Peyer's patch (tissue), 4 donors: ENCODE measurements around the gene KCNH6. TPM values are rescaled to one million over a fixed set of nuclear protein-coding genes. Genes with fewer than 3 reads are reported as not detected.

Source experiments
- DNase-seq, 3 donors: peaks; one replicate each; pipeline ENCODE4 v3.0.0-alpha.2; 2017 to 2019
- H3K27ac ChIP-seq, 4 donors: fragments of 200-600 bp; sonication (generic); one replicate each; pipeline ENCODE4 v1.5.1; 2016 to 2019
- H3K27me3 ChIP-seq, 2 donors: fragments of 200-600 bp; sonication (generic); one replicate each; pipeline ENCODE4 v1.5.1; 2019
- H3K36me3 ChIP-seq, 3 donors: fragments of 200-600 bp; sonication (generic); one replicate each; pipeline ENCODE4 v1.5.1; 2016 to 2019
- H3K4me1 ChIP-seq, 4 donors: fragments of 200-600 bp; sonication (generic); one replicate each; pipeline ENCODE4 v1.5.1; 2016 to 2019
- H3K4me3 ChIP-seq, 4 donors: fragments of 200-600 bp; sonication (generic); 1 replicate in 3 of 4; 2 replicates in 1 of 4; pipeline ENCODE4 v1.5.1; 2016 to 2019; ENCODE audit warnings: mild to moderate bottlenecking in 1 of 4
- H3K9me3 ChIP-seq, 4 donors: fragments of 200-600 bp; sonication (generic); one replicate each; pipeline ENCODE4 v1.5.1; 2016 to 2019; ENCODE audit warnings: mild to moderate bottlenecking in 1 of 4
- POLR2A ChIP-seq, 2 donors: fragments of 450-650 bp; IDR thresholded peaks; one replicate each; pipeline ENCODE4 v1.5.1; 2017; ENCODE audit warnings: antibody characterized with exemption in 2 of 2, mild to moderate bottlenecking in 2 of 2, moderate library complexity in 2 of 2
- total RNA-seq, 4 donors: library from RNA; depleted of rRNA; stranded (reverse); fragments of >200 nt; gene quantifications; one replicate each; pipeline ENCODE4 v1.1.0, GENCODE V29; 2016
- TF ChIP-seq, protein P1 (sequence below), 6 experiments: fragments of 450-650 bp in 4 of 6; fragments of 200-600 bp in 2 of 6; sonication (generic) in 1 of 6; IDR thresholded peaks; one replicate each; pipeline ENCODE4 v1.5.1; 2017 to 2019; ENCODE audit warnings: antibody characterized with exemption in 6 of 6, mild to moderate bottlenecking in 3 of 6, moderate library complexity in 1 of 6

The KCNH6 gene
- total RNA-seq, 4 donors from 2014 or later = 3.3 to 78.6 (median 26.7) TPM

DNA sequence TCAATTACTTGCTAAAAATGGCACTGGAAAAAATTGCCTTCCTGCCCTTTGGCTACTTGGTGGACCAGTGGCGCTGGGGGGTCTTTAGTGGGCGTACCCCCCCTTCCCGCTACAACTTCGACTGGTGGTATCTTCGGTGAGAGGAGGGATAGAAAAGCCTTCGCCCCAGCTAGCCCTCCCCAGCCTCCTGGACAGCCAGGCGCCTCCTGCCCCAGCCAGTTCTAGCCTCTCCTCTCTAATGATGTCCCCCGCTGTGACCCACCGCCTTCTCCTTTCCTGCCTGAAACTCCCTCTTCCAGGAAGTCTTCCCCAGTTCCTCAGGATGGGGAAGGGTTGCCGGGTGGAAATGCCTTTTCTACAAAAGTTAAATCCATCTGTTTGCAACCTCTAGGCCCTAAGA is 40.1 kb upstream of the KCNH6 start:
- H3K27me3 ChIP-seq = no peaks in the 10 kb centered on the region
- no peak overlapping the region for H3K27ac ChIP-seq
- TF ChIP-seq, protein P1, sequence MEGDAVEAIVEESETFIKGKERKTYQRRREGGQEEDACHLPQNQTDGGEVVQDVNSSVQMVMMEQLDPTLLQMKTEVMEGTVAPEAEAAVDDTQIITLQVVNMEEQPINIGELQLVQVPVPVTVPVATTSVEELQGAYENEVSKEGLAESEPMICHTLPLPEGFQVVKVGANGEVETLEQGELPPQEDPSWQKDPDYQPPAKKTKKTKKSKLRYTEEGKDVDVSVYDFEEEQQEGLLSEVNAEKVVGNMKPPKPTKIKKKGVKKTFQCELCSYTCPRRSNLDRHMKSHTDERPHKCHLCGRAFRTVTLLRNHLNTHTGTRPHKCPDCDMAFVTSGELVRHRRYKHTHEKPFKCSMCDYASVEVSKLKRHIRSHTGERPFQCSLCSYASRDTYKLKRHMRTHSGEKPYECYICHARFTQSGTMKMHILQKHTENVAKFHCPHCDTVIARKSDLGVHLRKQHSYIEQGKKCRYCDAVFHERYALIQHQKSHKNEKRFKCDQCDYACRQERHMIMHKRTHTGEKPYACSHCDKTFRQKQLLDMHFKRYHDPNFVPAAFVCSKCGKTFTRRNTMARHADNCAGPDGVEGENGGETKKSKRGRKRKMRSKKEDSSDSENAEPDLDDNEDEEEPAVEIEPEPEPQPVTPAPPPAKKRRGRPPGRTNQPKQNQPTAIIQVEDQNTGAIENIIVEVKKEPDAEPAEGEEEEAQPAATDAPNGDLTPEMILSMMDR (IDR thresholded peaks at IDR 0.05) = no peak
- TF ChIP-seq POLR2A (IDR thresholded peaks at IDR 0.05) = no peak
- DNase-seq = no peak
- peaks cover 0 to 69% (median 0%) of the 10 kb centered on the region in 3 donors for H3K36me3 ChIP-seq
- peaks cover 0 to 9% (median 1%) of the 10 kb centered on the region in 4 donors for H3K4me1 ChIP-seq
- H3K4me3 ChIP-seq = no peak overlapping the region
- H3K9me3 ChIP-seq = no peaks in the 10 kb centered on the region

DNA sequence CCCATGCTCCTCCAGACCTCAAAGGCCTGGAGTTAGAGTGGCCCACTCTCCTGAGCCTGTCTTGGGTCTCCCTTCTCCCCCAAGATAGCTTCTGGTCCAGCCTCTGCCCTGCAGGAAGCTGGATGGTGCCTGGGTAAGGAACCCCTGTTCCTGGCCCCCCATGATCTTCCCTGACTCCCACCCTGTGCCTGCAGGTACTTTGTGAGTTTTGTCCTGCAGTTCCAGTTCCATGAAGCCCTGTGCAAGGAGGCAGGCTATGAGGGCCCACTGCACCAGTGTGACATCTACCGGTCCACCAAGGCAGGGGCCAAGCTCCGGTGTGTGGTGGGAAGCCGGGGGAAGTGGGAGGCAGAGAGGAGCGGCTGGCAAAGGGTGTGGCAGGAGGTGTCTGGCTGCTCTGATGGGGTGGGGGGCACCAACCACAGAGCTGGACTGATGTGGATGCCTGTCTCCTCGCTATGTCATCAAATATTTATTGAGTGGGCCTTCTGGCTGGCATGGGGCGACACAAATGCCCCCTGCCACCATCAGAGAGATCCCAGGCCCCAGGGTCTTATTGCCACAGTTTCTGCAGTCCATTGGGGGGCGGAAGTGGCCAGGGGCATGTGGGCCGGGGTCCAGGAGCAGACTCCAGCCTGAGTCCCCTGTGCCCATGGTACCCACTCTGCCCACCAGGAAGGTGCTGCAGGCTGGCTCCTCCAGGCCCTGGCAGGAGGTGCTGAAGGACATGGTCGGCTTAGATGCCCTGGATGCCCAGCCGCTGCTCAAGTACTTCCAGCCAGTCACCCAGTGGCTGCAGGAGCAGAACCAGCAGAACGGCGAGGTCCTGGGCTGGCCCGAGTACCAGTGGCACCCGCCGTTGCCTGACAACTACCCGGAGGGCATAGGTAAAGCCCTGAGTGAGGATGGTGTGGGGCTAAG is 39.2 kb upstream of the KCNH6 start:
- Histone ChIP-seq H3K4me3 (no peak overlapping the region), H3K27me3 (no peaks in the 10 kb centered on the region), H3K36me3 (peaks cover 0 to 74% (median 0%) of the 10 kb centered on the region in 3 donors), H3K27ac (no peak overlapping the region), H3K4me1 (peaks cover 0 to 9% (median 1%) of the 10 kb centered on the region in 4 donors), H3K9me3 (no peaks in the 10 kb centered on the region)
- DNase-seq = no peak
- TF ChIP-seq POLR2A (IDR thresholded peaks at IDR 0.05) = no peak
- TF ChIP-seq, protein P1 (IDR thresholded peaks at IDR 0.05) = no peak

DNA sequence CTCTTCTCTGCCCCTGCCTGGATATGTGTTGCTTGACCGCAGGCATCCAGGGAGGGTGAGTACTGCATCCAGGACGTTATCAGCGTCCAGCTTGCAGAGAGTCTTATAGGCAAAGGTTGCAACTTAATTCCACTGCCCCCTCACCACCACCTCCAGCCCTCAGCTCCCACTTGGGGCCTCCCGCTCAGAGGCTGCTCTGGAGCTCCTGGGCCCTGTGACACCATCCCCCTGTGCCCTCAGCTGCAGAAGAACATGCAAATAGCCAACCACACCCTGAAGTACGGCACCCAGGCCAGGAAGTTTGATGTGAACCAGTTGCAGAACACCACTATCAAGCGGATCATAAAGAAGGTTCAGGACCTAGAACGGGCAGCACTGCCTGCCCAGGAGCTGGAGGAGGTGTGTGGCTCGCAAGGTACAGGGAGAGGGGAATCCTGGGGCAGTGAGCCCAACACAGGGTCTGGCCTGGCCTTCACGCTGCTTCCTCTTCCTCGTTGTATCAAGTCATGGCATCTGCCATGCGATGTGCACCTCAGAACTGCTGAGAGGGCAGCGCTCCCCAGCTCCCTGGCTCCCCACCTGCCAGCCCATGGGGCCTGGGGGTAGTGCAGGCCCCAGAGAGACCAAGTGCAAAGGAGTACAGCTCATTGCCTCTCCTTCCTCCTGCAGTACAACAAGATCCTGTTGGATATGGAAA is 36.7 kb upstream of the KCNH6 start:
- Histone ChIP-seq H3K9me3 (no peaks in the 10 kb centered on the region), H3K27me3 (no peaks in the 10 kb centered on the region), H3K4me1 (no peaks in the 10 kb centered on the region), H3K4me3 (no peak overlapping the region), H3K36me3 (peaks cover 0 to 69% (median 0%) of the 10 kb centered on the region in 3 donors), H3K27ac (no peak overlapping the region)
- TF ChIP-seq, protein P1 (IDR thresholded peaks at IDR 0.05) = no peak
- TF ChIP-seq POLR2A (IDR thresholded peaks at IDR 0.05) = no peak
- DNase-seq = no peak

DNA sequence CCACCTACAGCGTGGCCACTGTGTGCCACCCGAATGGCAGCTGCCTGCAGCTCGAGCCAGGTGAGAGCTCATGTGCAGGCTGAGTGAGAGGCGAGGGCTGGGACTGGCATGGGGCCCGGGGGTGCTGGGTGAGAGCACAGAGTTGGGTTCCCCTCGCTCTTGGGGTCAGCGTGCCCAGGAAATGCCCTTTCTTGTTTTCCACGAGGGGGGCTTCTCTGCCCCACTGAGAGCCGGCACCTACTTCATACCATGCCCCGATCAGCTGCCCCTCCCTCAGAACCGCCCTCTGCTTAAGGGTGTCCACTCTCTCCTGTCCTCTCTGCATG is 36.2 kb upstream of the KCNH6 start:
- Histone ChIP-seq H3K9me3 (no peaks in the 10 kb centered on the region), H3K4me1 (no peaks in the 10 kb centered on the region), H3K27ac (no peak overlapping the region), H3K27me3 (no peaks in the 10 kb centered on the region), H3K36me3 (peaks cover 0 to 70% (median 0%) of the 10 kb centered on the region in 3 donors), H3K4me3 (no peak overlapping the region)
- TF ChIP-seq, protein P1 (IDR thresholded peaks at IDR 0.05) = no peak
- TF ChIP-seq POLR2A (IDR thresholded peaks at IDR 0.05) = no peak
- no peak for DNase-seq

DNA sequence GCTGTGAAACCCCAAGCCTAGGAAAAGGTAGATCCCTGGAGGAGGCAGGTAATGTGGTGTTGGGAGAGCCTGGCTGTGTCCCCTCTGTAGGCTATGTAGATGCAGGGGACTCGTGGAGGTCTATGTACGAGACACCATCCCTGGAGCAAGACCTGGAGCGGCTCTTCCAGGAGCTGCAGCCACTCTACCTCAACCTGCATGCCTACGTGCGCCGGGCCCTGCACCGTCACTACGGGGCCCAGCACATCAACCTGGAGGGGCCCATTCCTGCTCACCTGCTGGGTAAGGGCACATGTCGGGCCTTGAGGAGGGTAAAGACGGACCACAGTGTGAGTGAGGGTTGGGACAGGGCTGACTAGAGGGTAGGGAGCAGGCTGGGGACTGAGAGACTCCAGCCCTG is 34.3 kb upstream of the KCNH6 start:
- Histone ChIP-seq H3K9me3 (no peaks in the 10 kb centered on the region), H3K27me3 (no peaks in the 10 kb centered on the region), H3K36me3 (peaks cover 0 to 72% (median 0%) of the 10 kb centered on the region in 3 donors), H3K4me1 (no peaks in the 10 kb centered on the region), H3K4me3 (no peak overlapping the region), H3K27ac (no peak overlapping the region)
- DNase-seq = no peak
- TF ChIP-seq, protein P1 (IDR thresholded peaks at IDR 0.05) = no peak
- TF ChIP-seq POLR2A (IDR thresholded peaks at IDR 0.05) = no peak
